NCI-H82 treated with DMSO at 0.1 percent for 48 hours (cell line): ENCODE results near the gene SREBF2.

Source experiments
- DNase-seq: peaks from one replicate; lab custom pipeline; 2025; ENCODE audit not compliant: unreplicated experiment; lab: John Stamatoyannopoulos, UW

The SREBF2 gene

DNA sequence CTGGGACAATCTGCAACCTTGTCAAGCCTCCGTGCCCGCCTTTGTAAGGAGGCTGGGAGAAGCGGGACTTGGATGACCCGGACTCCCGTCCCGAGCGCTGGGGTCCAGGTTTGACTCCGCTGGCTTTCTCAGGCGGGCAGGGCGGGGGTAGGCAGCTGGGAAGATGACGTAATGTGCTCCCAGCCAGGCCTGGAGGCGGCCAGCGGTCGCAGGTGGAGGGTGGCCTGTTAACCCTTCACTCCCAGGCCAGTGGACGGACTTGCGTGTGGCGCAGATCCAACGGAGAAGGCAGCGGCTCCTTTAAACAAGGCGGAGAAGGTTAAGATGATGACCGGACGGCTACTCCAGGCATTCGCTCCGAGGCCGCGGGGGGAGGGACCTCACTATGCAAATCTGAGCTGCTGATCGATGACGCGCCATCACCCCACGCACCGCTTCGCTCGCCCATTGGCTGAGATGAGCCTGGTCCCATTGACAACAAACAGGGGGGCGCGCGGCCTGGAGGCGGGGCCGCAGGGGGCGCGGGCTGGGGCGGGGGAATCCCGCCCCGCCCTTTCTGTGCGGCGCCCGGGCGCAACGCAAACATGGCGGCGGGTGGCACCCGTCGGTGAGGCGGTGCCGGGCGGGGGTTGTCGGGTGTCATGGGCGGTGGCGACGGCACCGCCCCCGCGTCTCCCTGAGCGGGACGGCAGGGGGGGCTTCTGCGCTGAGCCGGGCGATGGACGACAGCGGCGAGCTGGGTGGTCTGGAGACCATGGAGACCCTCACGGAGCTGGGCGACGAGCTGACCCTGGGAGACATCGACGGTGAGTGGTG lies at the start of gene SREBF2:
Gene SREBF2 (plus strand): TSS at position 553 of the 816 bp plus-strand sequence. CDS start 166 bp downstream, at position 719.
- peak; percentile 97 for DNase-seq

GRCh38 chr22:41787331-41787730 lies 45.6 kb upstream of the SREBF2 start:
- DNase-seq: peak; percentile 95

DNA sequence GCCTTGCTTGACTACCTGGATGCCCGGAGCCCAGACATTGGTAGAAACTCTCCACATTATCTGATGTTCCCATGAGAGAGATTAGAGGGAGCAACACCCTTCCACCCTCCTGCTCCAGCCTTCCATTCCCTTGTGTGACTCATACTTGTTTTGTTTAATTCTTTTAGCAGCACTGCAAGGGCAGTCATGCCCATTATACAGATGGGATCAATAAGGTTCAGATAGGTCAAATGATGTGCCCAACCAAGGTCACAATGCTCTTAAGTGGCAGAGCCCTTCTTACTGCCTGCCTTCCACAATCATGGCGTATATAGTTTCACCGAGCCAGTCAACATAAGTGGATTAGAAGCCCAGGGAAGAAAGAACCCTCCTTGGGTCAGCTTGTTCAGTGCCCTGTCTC lies 39.0 kb upstream of the SREBF2 start:
- no peak for DNase-seq

DNA sequence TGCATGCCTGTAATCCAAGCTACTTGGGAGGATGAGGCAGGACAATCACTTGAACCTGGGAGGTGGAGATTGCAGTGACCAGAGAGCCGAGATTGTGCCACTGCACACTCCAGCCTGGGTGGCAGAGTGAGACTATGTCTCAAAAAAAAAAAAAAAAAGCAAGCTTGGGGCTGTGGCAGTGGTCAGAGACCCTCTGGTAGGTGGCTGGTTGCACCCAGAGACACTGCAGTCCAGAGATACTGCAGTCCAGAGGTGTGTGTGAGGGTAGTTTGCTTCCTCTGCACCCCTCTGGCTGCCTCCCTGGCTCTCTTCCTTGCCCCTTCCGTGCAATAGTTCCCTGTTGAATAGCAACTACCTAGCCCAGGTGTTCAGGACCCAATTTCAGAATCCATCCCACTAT lies 34.2 kb upstream of the SREBF2 start:
- DNase-seq: no peak

DNA sequence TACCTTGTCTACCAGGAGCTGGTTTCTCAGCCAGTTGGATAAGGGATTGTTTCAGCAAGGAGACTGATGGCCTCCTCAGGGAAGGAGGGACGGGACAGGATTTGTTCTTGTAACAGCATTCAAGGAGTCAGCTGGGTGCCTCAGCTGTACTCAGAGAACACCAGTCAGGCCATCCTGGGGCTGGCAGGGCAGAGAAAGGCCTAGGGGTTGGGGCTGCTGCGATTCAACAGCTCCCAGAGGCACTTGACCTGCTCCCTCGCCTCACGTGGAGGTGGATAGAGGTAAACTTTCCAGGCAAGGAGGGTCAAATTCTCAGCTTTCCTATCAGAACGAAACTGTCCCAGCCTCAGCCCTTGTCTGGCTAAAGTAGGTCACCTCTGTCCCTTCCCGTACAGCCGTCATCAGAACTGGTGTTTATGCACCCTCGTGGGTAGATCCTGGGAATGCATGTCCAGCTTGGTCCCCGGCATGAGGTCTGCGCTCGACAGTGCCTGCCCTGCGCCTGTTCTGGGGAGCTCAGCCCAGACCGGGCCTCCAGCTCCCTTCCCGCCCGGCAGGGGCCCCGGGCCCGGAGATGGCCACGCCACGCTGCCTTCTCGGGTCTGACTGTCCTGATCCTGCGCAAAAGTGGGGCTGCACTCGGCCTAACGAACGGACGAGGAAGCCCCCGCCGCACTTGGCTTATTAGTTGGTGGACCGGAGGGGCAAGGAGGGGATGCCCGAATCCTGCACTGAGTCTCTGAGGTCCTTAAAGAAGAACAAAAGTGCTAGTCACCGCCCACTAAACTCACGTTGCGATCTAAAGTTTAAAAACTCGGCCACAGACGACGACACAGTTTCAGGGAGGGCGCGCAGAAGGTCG lies 33.2 kb upstream of the SREBF2 start:
- no peak for DNase-seq

GRCh38 chr22:41800348-41801146 lies 32.4 kb upstream of the SREBF2 start, which contains the start of gene CCDC134:
Gene CCDC134, plus strand, starts transcription at chr22:41800679. Its CDS starts 8,212 bp downstream, at chr22:41808891.
- peak; percentile 45 for DNase-seq

DNA sequence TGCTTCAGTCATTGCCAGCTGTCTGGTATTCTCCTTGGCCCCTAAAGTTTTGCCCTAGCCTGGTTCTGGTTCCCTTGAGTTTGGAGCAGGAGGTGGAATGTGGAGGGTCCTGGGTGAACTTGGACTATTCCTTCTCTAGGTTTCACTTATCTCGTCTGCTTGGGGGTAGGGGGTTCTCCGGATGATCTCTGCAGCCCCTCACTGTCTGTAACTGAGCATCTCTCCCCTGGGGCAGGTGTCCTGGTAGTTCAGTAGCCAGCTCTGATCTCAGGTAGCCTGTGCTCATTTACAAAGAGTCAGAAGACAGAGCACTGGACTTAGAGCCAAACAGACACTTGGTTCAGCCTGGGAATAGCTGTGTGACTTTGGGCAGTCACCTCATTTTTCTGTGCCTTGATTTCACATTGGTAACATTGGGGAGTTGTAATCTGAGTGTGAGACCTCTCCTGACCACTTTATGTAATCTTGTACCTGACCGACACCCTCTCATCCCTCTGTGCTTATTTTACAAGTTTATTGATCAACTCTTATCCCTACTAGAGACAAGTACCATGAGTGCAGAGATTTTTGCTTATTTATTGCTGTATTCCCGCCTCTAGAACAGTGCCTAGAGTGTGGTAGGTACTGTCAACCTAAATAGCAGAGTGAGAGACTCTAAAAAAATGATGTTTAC lies 31.6 kb upstream of the SREBF2 start:
- DNase-seq: no peak

GRCh38 chr22:41801886-41802285 lies 31.0 kb upstream of the SREBF2 start:
- no peak for DNase-seq

- no peak for DNase-seq
Observed at GRCh38 chr22:41805639-41806038, 27.3 kb upstream of the SREBF2 start.

DNA sequence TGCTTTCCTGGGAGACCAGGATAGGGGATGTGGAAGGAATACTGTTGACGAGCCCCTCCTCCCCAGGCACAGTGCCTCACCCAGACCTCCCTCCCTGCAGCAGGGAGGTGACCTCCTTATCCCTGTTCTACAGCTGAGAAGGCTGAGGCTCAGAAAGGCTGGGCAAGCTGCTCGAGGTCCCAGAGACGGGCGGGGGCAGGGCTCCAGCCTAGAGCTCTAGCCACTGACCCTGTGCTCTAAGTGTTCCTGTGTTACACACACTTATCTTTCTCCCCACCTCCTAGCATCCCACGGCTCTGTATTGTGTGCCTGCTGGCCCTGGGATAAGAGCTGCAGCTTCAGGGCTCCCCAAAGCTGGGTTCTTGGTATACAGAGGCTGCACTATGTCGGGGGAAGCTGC lies 24.5 kb upstream of the SREBF2 start:
- DNase-seq: no peak

GRCh38 chr22:41810022-41810421 lies 22.9 kb upstream of the SREBF2 start:
- DNase-seq: no peak

DNA sequence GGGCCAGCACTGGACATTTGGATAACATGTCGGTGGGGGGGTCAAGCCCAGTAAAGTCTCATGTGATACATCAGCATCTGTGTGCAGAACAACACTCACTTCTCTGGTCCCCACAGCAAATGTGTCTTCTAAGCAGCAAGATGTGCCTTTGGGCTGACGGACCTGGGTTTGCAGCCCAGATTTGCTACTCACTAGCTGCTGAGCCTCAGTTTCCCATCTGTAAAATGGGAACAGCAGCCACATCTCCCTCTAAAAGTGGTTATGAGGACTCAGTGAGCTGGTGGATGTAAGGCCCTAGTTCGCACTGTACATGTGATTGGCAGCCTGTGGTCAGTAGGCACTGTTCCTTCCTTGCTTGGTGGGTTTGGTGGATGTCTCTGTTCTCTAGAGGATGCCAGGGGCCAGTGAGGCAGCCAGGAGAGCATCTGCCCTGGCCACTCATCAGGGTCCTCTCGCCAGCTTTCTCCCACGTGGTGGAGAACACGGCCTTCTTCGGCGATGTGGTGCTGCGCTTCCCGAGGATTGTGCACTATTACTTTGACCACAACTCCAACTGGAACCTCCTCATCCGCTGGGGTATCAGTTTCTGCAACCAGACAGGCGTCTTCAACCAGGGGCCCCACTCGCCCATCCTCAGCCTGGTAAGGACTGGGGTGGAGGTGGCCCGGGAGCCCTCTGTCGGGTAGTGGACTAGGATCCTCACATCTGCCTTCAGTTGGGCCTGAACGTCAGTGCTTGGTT lies 19.9 kb upstream of the SREBF2 start:
- no peak for DNase-seq

GRCh38 chr22:41813726-41814410 lies 19.0 kb upstream of the SREBF2 start:
- no peak for DNase-seq

DNA sequence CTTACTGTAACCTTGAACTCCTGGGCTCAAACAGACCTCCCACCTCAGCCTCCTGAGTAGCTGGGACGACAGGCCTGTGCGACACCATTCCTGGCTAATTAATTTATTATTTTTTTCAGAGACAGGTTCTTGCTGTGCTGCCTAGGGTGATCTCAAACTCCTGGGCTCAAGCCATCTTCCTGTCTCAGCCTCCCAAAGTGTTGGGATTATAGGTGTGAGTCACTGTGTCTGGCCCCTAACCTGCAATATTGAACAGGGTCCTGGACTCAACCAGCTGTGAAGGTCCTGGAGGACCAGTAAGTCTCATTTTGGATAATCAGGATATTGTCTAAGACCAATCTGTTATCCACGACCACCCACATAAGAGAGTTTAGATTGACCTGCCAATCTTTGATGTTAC lies 17.2 kb upstream of the SREBF2 start:
- DNase-seq: no peak

DNA sequence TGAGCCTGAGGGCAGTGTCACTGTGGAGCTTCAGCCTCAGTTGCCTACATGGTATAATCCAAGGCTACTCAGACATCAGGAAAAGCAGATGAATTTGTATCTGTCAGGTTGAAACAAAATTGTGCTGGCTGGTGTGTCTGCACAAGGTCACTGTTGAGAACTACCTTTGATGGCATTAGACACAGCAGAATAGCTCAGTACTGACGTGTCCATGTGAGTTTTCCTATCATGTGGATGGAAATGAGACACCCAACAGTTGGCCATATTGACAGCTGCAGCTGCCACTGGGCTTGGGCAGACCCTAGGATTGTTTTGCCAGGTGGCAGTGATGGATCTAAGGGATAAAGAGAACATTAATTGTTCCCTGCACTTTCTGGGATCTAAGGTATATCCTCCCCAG lies 16.7 kb upstream of the SREBF2 start:
- DNase-seq: peak; percentile 63

- no peak for DNase-seq
Observed at GRCh38 chr22:41816871-41817270, 16.0 kb upstream of the SREBF2 start.

- DNase-seq: no peak
Observed at GRCh38 chr22:41818011-41818410, 14.9 kb upstream of the SREBF2 start.

DNA sequence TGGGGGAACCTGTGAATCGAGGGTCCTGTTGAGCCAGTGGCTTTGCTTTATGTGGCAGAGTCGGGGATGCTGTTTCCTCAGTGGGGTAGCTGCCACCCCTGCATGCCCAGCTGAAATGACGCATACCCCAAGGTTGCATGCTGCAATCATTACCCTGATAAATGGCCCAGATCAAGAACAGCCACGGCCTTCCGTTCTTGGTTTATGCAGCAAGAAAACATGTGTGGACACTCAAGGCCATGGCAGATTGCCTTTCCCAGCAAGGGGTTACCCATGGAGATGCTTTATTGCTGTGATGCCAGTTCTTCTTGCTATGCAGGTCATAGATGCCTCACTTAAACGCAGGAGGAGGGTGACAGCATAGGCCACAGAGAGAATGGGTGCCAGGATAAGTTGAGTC lies 14.3 kb upstream of the SREBF2 start:
- no peak for DNase-seq

- no peak for DNase-seq
Observed at GRCh38 chr22:41819257-41819656, 13.6 kb upstream of the SREBF2 start.
